Pons (tissue), 1 donor: ENCODE measurements around the gene SIAH3.
"Not testable (repeated sequence)": the region's sequence is repeated elsewhere in the genome, so short reads cannot be mapped to it uniquely, and the experiment has no call there.

ENCODE experiments used
- DNase-seq: peaks from one replicate; pipeline ENCODE4 v3.0.0-alpha.2; 2016; ENCODE audit warnings: low spot score

SIAH3 gene

DNA sequence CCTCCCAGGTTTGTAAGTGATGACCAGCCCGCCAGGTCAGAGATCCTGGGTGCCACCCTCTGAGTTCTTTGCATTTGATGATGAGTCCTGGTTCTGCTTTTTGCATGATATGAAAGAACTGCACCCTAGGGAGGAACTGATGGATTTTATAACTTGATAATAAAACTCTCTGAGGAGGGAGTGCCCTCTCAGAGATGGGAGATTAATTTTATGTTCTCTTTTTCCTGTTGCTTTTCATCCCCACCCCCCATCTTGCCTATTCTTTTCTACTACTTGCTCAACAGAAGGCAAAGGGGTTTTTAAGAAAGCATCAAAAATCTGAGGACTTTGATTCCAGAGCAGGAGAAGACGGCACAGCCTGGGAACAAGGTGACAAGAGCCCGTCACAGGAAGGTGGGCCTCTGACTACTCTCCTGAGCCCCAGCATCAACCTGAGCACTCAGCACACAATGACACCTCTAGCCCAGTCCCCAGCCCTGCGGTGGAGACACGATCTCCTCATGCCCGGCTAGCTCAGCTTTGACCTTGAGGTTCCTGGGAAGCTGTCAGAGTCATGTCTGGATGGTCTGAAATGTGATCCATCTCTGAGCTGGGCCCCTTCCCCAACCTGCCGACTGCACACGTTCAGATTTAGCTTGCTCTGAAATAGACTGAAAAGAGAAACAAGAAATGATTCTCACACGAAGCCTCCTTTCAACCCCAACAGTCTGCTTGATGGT, 69.1 kb downstream of the SIAH3 start:
- no peak for DNase-seq

DNA sequence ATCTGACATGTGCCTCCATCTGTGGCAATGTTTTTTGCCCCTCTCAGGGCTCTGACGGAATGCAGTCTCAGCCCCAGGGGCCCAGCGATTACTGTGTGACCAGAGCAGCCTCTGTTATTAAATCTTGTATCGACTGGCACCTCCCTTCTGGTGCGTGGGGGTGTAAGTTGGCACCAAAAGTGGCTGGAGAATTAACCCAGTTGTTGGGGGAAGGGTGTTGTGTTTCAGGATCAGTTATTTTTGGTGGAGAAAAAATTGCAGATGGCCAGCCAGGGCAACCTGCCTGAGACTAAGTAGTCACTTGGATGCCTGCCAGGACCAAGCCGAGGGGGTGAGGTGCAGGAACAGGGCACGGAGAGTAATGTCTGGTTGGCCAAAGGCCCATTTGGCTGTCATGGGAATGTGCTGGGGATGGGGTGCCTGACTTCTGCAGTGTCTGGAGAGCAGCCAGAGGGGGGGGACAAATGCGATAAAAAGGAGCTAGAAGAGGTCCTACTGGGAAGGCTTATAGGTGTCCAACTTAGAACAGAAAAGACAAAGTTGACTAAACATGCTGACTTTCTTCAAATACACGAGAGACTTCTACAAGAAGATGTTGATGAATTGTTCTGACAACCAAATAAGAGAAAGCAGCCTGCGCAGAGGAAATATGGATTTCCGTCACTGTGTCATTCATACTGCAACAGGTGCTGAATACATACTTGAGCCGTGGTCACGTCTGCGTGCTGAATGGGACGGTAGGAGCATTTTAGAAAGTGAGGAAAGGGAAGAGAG, 69.8 kb downstream of the SIAH3 start:
- no peak for DNase-seq

GRCh38 chr13:45779901-45780300, 71.7 kb downstream of the SIAH3 start:
- DNase-seq, result no peak

GRCh38 chr13:45778882-45779281, 72.7 kb downstream of the SIAH3 start:
- DNase-seq, result no peak

DNA sequence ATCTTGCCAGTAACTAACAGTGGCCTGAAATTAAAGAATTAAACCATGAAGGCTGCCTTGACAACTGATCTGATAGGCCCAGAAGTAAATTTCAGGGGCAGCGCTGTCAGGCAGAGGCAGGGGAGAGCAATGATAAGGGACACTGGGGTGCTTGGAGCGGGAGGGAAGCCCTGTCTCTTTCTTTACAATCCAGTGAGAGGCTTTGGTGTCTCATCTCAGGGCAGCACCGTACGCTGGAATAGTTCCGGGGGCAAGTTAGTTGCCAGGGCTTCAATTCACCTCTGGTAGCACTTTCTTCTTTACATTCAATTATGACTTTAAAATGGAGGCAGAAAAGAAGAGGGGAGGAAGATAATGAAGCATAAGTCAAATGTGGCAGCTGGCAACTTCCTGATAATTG, 74.8 kb downstream of the SIAH3 start:
- DNase-seq, result no peak

- no peak for DNase-seq
Measured at GRCh38 chr13:45775401-45775963, 76.1 kb downstream of the SIAH3 start.

DNA sequence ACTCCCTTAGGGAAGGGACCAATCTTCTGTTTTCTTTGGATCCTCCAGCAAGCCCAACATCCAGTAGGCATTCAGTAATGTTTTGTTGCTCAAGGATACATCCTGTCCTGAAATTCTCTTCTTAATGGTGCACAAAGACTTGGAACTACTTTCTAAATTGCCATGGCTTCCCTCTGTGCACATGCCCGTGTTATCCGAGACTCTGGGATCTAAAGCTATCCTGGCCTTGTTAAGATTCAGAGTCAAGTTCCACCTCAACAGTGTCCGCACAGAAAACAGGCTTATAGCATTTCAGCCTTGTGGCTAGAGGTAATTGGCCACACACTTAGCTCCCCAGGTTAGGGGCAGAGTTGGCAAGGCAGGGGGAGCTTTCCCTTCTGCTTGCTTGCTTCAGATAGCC, 77.6 kb downstream of the SIAH3 start:
- no peak for DNase-seq

DNA sequence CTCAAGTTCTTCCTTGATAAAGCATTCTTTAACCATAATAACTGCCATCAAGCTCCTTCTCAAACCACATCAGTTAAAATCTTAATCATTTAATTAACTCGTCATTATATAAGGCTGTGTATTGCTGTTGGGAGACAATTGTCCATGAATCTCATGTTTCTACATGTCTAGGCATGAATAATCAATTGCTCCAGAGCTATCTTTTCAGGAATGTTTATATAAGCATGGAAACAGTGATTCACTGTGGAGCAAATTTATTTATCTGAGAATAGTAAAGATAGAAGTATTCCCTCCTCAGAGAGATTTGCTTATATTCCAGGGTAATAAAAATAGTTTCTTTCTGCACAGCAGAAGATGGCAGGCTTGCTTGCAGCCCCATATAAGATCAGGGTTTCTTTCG, 78.3 kb downstream of the SIAH3 start:
- no peak for DNase-seq

GRCh38 chr13:45770886-45771285, 80.7 kb downstream of the SIAH3 start:
- DNase-seq, result no peak

- DNase-seq, result no peak
Measured at GRCh38 chr13:45768656-45769479, 82.7 kb downstream of the SIAH3 start.

- no peak for DNase-seq
Measured at GRCh38 chr13:45765464-45765863, 86.1 kb downstream of the SIAH3 start.

DNA sequence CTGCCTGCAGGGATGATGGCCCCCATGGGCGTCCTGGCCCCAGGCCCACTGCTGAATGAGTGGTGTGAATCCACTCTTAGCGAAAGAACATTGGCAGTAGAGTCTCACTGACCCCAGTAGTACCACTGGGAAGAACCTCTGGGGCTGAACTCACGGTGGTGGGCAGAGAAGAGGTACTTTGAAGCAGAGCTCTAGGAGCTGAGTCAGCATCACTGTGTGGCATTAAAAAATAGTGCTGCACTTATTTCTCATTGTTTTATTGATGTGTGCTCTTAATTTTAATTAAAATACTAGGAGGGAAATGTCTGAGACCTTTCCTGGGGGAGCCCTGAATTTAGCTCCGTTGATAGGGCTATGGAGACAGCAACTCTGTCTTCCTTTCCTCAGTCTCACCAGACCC, 88.1 kb downstream of the SIAH3 start:
- DNase-seq, result no peak

- DNase-seq, result not testable (repeated sequence)
Measured at GRCh38 chr13:45757589-45757988, 94.0 kb downstream of the SIAH3 start.

- DNase-seq, result not testable (repeated sequence)
Measured at GRCh38 chr13:45756498-45756897, 95.1 kb downstream of the SIAH3 start.

- DNase-seq, result no peak
Measured at GRCh38 chr13:45752510-45752909, 99.0 kb downstream of the SIAH3 start.

- no peak for DNase-seq
Measured at GRCh38 chr13:45751885-45752284, 99.7 kb downstream of the SIAH3 start.

- DNase-seq, result no peak
Measured at GRCh38 chr13:45750566-45750965, 101.0 kb downstream of the SIAH3 start.

- no peak for DNase-seq
Measured at GRCh38 chr13:45748941-45749759, 102.4 kb downstream of the SIAH3 start.

GRCh38 chr13:45747071-45747470, 104.5 kb downstream of the SIAH3 start:
- DNase-seq, result peak; percentile 26

- DNase-seq, result no peak
Measured at GRCh38 chr13:45744979-45745378, 106.6 kb downstream of the SIAH3 start.

GRCh38 chr13:45742985-45743384, 108.6 kb downstream of the SIAH3 start:
- DNase-seq, result no peak
